Epithelial cell of esophagus (primary cell): ENCODE measurements around the gene CST5.

Source experiments
- DNase-seq: peaks from one replicate; pipeline ENCODE4 v3.0.0; 2010; ENCODE audit warnings: low read depth
- H3K4me3 ChIP-seq: 2 replicates; pipeline ENCODE4 v1.5.1; 2011; ENCODE audit warnings: mild to moderate bottlenecking, low read length, control low read depth
- CTCF ChIP-seq: IDR thresholded peaks from 2 replicates; pipeline ENCODE4 v1.5.1; 2011; ENCODE audit warnings: low read depth, mild to moderate bottlenecking, low read length, control low read depth, inconsistent platforms; ENCODE audit not compliant: insufficient read depth; ENCODE audit errors: missing control alignments

CST5 gene

DNA sequence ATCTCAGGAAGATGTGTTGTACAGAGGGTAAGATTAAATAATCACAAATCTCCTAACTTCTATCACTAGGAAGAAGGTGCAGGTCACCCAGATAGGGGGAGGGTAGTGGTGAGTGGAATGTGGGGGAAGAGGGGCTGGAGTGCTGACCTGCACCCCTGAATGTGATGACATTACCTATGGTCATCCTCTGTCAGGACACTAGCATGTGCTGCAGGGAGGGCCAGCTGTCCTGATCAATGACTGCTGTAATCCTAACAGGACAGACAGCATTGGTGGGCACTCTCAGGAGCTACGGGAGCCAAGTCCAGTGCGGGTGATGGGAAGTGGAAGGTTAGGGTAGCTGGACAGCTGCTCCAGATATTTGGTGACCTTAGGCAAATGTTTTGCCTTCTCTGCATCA lies 45.2 kb upstream of the CST5 start:
- no peak overlapping the region for H3K4me3 ChIP-seq
- no peak for DNase-seq
- TF ChIP-seq CTCF = no peak

GRCh38 chr20:23923891-23924435 lies 44.4 kb upstream of the CST5 start:
- no peak for TF ChIP-seq CTCF
- DNase-seq = no peak
- H3K4me3 ChIP-seq = no peak overlapping the region

- DNase-seq = no peak
- no peak for TF ChIP-seq CTCF
- no peak overlapping the region for H3K4me3 ChIP-seq
These were observed 43.8 kb upstream of the CST5 start for GRCh38 chr20:23923311-23923710.

GRCh38 chr20:23920408-23921325 lies 41.1 kb upstream of the CST5 start:
- TF ChIP-seq CTCF = no peak
- no peak for DNase-seq
- H3K4me3 ChIP-seq = no peak overlapping the region

- TF ChIP-seq CTCF = no peak
- H3K4me3 ChIP-seq = no peak overlapping the region
- no peak for DNase-seq
These were observed 39.3 kb upstream of the CST5 start for GRCh38 chr20:23918896-23919295.

DNA sequence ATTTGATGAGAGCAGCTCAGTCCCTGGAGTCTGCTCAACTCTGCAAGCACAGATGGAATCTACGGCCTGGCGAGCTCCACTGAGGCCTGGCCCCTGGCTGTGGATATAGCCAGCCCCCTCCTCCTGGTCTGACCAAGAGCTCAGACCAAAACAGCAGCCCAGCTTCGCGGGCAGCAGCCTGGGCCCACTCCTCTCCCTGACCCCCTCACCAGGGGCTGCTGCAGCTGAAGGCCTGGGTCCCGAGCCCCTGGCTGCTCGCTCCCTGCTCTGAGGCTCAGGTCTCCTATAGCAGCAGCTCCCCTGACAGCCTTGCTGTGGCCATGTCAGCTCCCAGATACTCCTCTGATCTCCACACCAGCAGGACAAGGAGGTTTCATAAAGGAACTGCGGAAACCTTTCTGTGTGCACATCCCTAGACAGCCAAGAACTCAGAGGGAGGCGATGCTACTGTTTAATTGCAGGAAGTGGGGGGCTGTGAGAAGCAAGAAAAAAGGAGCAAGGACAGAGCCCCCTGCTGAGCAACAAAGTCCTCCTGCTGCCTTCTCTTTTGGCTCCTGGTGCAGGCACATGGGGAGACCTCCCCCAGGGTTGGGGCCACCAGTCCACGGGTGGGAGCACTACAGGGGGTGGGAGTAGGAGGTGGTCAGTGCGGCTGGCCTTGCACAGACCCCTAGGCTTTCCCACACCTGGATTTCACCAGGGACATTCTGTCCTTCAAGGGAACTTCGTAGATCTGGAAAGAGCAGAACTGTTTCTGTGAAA lies 38.7 kb upstream of the CST5 start:
- DNase-seq = no peak
- H3K4me3 ChIP-seq = no peak overlapping the region
- no peak for TF ChIP-seq CTCF
